Endothelial cell of umbilical vein (primary cell): ENCODE results near the gene TAF10. TPM values are rescaled to one million over a fixed set of nuclear protein-coding genes. Genes with fewer than 3 reads are reported as not detected.

ENCODE experiments used
- BruUV-seq: library from RNA; stranded (reverse); fragments of 400-500 nt; replicated peaks from 2 replicates; lab custom pipeline; 2021; lab: Mats Ljungman, UMichigan
- CTCF ChIA-PET: fragments of 300-600, 350-600 bp; sonication (Branson Sonifier 250); formaldehyde crosslinking; loops from one replicate; lab custom pipeline; 2021; ENCODE audit warnings: antibody characterized with exemption, inconsistent platforms; lab: Charles Lee
- POLR2A ChIA-PET: fragments of 300-600, 350-600 bp; sonication (Branson Sonifier 250); formaldehyde crosslinking; loops from one replicate; lab custom pipeline; 2021; ENCODE audit warnings: antibody characterized with exemption, inconsistent platforms; lab: Charles Lee
- DNase-seq: peaks from one replicate; pipeline ENCODE4 v3.0.0-alpha.2; 2011; ENCODE audit warnings: low read depth, low spot score
- FAIRE-seq: peaks from 2 replicates; lab custom pipeline; 2011; peaks lifted over from hg19 to GRCh38; lab: Jason Lieb, UNC
- H2AFZ ChIP-seq: 2 replicates; pipeline ENCODE4 v1.6.0; 2012; ENCODE audit warnings: low read depth, low read length, control low read depth, inconsistent platforms
- H3K27ac ChIP-seq: 2 replicates; pipeline ENCODE4 v1.5.1; 2011; ENCODE audit warnings: low read depth, mild to moderate bottlenecking, control low read depth, low read length, moderate library complexity; ENCODE audit not compliant: insufficient read depth
- H3K27me3 ChIP-seq, 2 experiments: 2 replicates each; pipeline versions ENCODE4 v1.6.0 to v1.6.1; 2011; ENCODE audit warnings: low read length in 2 of 2, mixed read lengths in 1 of 2; ENCODE audit not compliant: control insufficient read depth in 2 of 2, insufficient read depth in 2 of 2
- H3K36me3 ChIP-seq, 2 experiments: 2 replicates in 1 of 2; 3 replicates in 1 of 2; pipeline ENCODE4 v1.5.1; 2011; ENCODE audit warnings: low read length in 2 of 2, mild to moderate bottlenecking in 1 of 2, moderate library complexity in 1 of 2; ENCODE audit not compliant: control insufficient read depth in 2 of 2, insufficient read depth in 2 of 2; ENCODE audit errors: extremely low read depth in 1 of 2
- H3K4me1 ChIP-seq: 3 replicates; pipeline ENCODE4 v1.5.1; 2011; ENCODE audit warnings: mild to moderate bottlenecking, low read length; ENCODE audit not compliant: control insufficient read depth, insufficient read depth; ENCODE audit errors: extremely low read depth
- H3K4me2 ChIP-seq: 2 replicates; pipeline ENCODE4 v1.6.1; 2011; ENCODE audit warnings: low read length, control low read depth, mixed read lengths; ENCODE audit not compliant: insufficient read depth
- H3K4me3 ChIP-seq, 3 experiments: fragments of 200-600 bp in 1 of 3; sonication (generic), shearing (Covaris generic) in 1 of 3; replicated peaks in 1 of 3; 2 replicates each; pipeline ENCODE4 v1.5.1; 2011 to 2016; ENCODE audit warnings: control low read depth in 3 of 3, low read length in 3 of 3, mild to moderate bottlenecking in 2 of 3, inconsistent platforms in 1 of 3, low read depth in 1 of 3, moderate library complexity in 1 of 3; ENCODE audit not compliant: insufficient read depth in 1 of 3
- H3K79me2 ChIP-seq: 2 replicates; pipeline ENCODE4 v1.6.0; 2012; ENCODE audit warnings: low read length, inconsistent platforms; ENCODE audit not compliant: control insufficient read depth, insufficient read depth
- H3K9ac ChIP-seq: replicated peaks from 2 replicates; pipeline ENCODE3; 2011; ENCODE audit warnings: low read length, control low read depth; ENCODE audit not compliant: insufficient read depth; ENCODE audit errors: extremely low read depth
- H3K9me1 ChIP-seq: replicated peaks from 3 replicates; pipeline ENCODE4 v1.6.0; 2011; ENCODE audit warnings: mild to moderate bottlenecking, low read length; ENCODE audit not compliant: control insufficient read depth, insufficient read depth; ENCODE audit errors: extremely low read depth
- H3K9me3 ChIP-seq: replicated peaks from 2 replicates; pipeline ENCODE4 v1.5.1; 2012; ENCODE audit warnings: low read length, inconsistent platforms; ENCODE audit not compliant: control insufficient read depth, insufficient read depth
- H4K20me1 ChIP-seq: replicated peaks from 2 replicates; pipeline ENCODE3; 2011; ENCODE audit warnings: mild to moderate bottlenecking, low read length; ENCODE audit not compliant: control insufficient read depth, insufficient read depth; ENCODE audit errors: extremely low read depth
- GATA2 ChIP-seq: IDR thresholded peaks from 2 replicates; pipeline ENCODE4 v1.7.0; 2011; ENCODE audit warnings: low read depth, mild to moderate bottlenecking, moderate library complexity, mixed read lengths, low read length; ENCODE audit not compliant: insufficient read length, insufficient read depth
- JUN ChIP-seq: IDR thresholded peaks from 2 replicates; pipeline ENCODE4 v1.6.1; 2011; ENCODE audit warnings: borderline replicate concordance, low read depth; ENCODE audit not compliant: insufficient read length, insufficient read depth
- MYC ChIP-seq: IDR thresholded peaks from one replicate; pipeline ENCODE4 v1.6.1; 2011; ENCODE audit warnings: mild to moderate bottlenecking, low read depth, low read length
- POLR2A ChIP-seq: IDR thresholded peaks from 2 replicates; pipeline ENCODE4 v1.6.1; 2012; ENCODE audit warnings: low read depth, mild to moderate bottlenecking, control low read depth, low read length
- POLR2AphosphoS5 ChIP-seq: IDR thresholded peaks from 2 replicates; pipeline ENCODE4 v1.6.1; 2012; ENCODE audit warnings: low read depth, mild to moderate bottlenecking, control low read depth, low read length, moderate library complexity; ENCODE audit not compliant: insufficient read depth
- dilution Hi-C: fragments of 300-500 bp; cut with MboI; formaldehyde crosslinking; loops from one replicate; pipeline ENCODE4 v1.15.0; 2019; ENCODE audit warnings: low sequenced_read_pairs; ENCODE audit not compliant: extremely low pct_ligation_motif_present
- intact Hi-C: fragments of 100-400 bp; cut with micrococcal nuclease; formaldehyde crosslinking; loops from one replicate; pipeline ENCODE4 v1.10.0; 2022
- polyA plus RNA-seq, 4 experiments: library from polyadenylated mRNA; depleted of rRNA in 3 of 4; stranded (reverse) in 3 of 4; unstranded in 1 of 4; fragments of >200 nt; gene quantifications; 2 replicates each; pipeline versions ENCODE4 v1.2.1 to v1.2.3, GENCODE V29; 2011 to 2012; ENCODE audit warnings: missing spikeins in 1 of 4
- total RNA-seq: library from RNA; stranded (reverse); gene quantifications from 2 replicates; pipeline ENCODE4 v1.2.3, GENCODE V29; 2021
- TF ChIP-seq, protein P1 (sequence below): IDR thresholded peaks from 2 replicates; pipeline ENCODE4 v1.6.1; 2011; ENCODE audit not compliant: insufficient read depth, insufficient read length
- TF ChIP-seq, protein P2 (sequence below), 2 donors: IDR thresholded peaks; 1 replicate in 1 of 2; 2 replicates in 1 of 2; pipeline ENCODE4 v1.5.1; 2011; ENCODE audit warnings: low read length in 2 of 2, mild to moderate bottlenecking in 2 of 2, moderate library complexity in 2 of 2, control low read depth in 1 of 2, inconsistent platforms in 1 of 2, low read depth in 1 of 2; ENCODE audit not compliant: insufficient read depth in 1 of 2; ENCODE audit errors: extremely low read depth in 1 of 2

The TAF10 gene
- total and polyA plus RNA-seq, 2 donors (not counting 3 experiments of a cell fraction or from before 2014, with no cell fraction given): 86.2 to 149 TPM

DNA sequence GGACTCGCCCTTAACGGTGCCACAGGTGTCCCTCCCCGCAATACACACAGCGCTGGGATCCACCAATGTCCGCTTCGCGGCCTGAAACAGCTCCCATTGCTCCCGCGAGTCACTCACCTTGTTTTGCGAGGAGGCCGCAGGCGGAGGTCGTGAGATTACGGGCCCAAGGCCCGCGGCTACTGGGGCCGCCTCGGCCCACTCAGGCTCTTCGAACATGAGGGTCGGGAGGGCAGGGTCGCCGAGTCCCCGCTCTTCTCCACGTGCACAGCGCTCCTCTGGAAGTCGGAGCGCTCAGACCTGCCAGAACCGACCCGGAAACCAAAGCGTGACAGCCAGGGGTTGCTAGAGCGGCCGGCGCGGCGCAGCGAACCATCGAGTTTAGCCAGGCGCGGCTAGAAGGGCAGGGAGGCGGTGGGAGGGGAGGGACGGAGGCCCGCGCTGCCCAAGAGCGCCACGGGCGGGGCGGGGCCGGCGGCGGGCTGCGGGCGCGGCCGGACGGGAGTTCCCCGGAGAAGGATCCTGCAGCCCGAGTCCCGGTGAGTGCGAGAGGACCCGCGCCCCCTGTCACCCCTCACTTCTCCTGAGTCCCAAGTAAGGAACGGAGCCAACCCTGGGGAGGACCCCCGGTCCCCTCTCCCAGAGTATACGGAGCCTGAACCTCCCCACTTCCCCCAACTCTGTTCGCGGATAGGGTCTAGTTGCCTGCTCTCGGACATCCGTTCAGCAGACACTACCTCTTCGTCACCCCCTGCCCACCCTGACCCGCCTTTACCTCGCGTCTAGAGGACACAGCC is 8.5 kb downstream of the TAF10 start, which contains the start of the genes ILK and RRP8:
TSS of gene ILK (plus strand) at position 488 of the 794 bp plus-strand sequence. CDS start 498 bp downstream, outside the sequence.
TSS of gene RRP8 (minus strand) at position 330 of the 794 bp plus-strand sequence. CDS start at position 216, 114 bp downstream.
- peak within 1 kb of the TSS; percentile 79 for H3K9ac ChIP-seq
- H3K9me3 ChIP-seq: no peaks in the 10 kb centered on the region
- TF ChIP-seq POLR2AphosphoS5 (peak; percentile 98), GATA2 (no peak), MYC (peak; percentile 83), POLR2A (peak; percentile 87), JUN (no peak)
- TF ChIP-seq, protein P1, sequence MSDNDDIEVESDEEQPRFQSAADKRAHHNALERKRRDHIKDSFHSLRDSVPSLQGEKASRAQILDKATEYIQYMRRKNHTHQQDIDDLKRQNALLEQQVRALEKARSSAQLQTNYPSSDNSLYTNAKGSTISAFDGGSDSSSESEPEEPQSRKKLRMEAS: peak; percentile 59
- TF ChIP-seq, protein P2, sequence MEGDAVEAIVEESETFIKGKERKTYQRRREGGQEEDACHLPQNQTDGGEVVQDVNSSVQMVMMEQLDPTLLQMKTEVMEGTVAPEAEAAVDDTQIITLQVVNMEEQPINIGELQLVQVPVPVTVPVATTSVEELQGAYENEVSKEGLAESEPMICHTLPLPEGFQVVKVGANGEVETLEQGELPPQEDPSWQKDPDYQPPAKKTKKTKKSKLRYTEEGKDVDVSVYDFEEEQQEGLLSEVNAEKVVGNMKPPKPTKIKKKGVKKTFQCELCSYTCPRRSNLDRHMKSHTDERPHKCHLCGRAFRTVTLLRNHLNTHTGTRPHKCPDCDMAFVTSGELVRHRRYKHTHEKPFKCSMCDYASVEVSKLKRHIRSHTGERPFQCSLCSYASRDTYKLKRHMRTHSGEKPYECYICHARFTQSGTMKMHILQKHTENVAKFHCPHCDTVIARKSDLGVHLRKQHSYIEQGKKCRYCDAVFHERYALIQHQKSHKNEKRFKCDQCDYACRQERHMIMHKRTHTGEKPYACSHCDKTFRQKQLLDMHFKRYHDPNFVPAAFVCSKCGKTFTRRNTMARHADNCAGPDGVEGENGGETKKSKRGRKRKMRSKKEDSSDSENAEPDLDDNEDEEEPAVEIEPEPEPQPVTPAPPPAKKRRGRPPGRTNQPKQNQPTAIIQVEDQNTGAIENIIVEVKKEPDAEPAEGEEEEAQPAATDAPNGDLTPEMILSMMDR (IDR thresholded peaks at IDR 0.05; ENCODE audit: extremely low read depth in 1 of 2, insufficient read depth in 1 of 2, low read depth in 1 of 2, low read length in 2 of 2): no peak
- dilution Hi-C loops (no loop called here), intact Hi-C loops (loop anchor here (1.0 to 2.0 kb wide), 8 partner anchors 9 to 281 kb away; partner anchors contain the start of genes MRPL17 and TAF10)
- peak within 1 kb of the TSS; percentile 83 for H3K27ac ChIP-seq
- no TSS peak for BruUV-seq
- H3K9me1 ChIP-seq: no peaks in the 10 kb centered on the region
- ChIA-PET CTCF (interaction anchor here (0.6 to 7.7 kb wide), 23 partner anchors 9 to 225 kb away, joined by 3 to 122 read pairs (median 5); partner anchors contain the start of genes ARFIP2, MRPL17, TAF10 and TIMM10B), POLR2A (interaction anchor here (0.8 to 1.4 kb wide), 2 partner anchors 15 to 32 kb away, joined by 3 to 6 read pairs; partner anchors contain the start of gene TPP1)
- peak; percentile 89 for FAIRE-seq
- peak within 1 kb of the TSS; percentile 62 to 97 (median 90) for H3K4me3 ChIP-seq
- H2AFZ ChIP-seq: peak within 1 kb of the TSS; percentile 83
- peaks cover 88% of the 10 kb centered on the region for H3K79me2 ChIP-seq
- H3K4me1 ChIP-seq: peaks cover 44% of the 10 kb centered on the region
- DNase-seq: peak; percentile 93
- peaks cover 3% of the 10 kb centered on the region for H4K20me1 ChIP-seq
- peaks cover 26 to 28% of the 10 kb centered on the region in 2 experiments for H3K36me3 ChIP-seq
- H3K27me3 ChIP-seq: no peaks in the 10 kb centered on the region
- peak within 1 kb of the TSS; percentile 91 for H3K4me2 ChIP-seq
